Stimulated activated naive CD8-positive, alpha-beta T cell treated with anti-CD3 and anti-CD28 coated beads, Interleukin-15, Interleukin-2, amounts not matched to agents 100 ng/mL and 50 ng/mL, for 24 hours (primary cell): ENCODE data around the gene SEMA5A.

Source experiments
- H3K27ac Mint-ChIP-seq: one replicate; pipeline ENCODE4 v1.8.0; 2021; ENCODE audit warnings: mild to moderate bottlenecking, mixed read lengths
- H3K27me3 Mint-ChIP-seq: one replicate; pipeline ENCODE4 v1.8.0; 2021; ENCODE audit warnings: mixed read lengths
- H3K36me3 Mint-ChIP-seq: one replicate; pipeline ENCODE4 v1.8.0; 2021; ENCODE audit warnings: low read depth, mixed read lengths
- H3K4me1 Mint-ChIP-seq: one replicate; pipeline ENCODE4 v1.8.0; 2021; ENCODE audit warnings: low read depth, mixed read lengths
- H3K4me3 Mint-ChIP-seq: one replicate; pipeline ENCODE4 v1.8.0; 2021; ENCODE audit warnings: mild to moderate bottlenecking, mixed read lengths
- H3K9me3 Mint-ChIP-seq: one replicate; pipeline ENCODE4 v1.8.0; 2021; ENCODE audit warnings: mixed read lengths

SEMA5A gene

DNA sequence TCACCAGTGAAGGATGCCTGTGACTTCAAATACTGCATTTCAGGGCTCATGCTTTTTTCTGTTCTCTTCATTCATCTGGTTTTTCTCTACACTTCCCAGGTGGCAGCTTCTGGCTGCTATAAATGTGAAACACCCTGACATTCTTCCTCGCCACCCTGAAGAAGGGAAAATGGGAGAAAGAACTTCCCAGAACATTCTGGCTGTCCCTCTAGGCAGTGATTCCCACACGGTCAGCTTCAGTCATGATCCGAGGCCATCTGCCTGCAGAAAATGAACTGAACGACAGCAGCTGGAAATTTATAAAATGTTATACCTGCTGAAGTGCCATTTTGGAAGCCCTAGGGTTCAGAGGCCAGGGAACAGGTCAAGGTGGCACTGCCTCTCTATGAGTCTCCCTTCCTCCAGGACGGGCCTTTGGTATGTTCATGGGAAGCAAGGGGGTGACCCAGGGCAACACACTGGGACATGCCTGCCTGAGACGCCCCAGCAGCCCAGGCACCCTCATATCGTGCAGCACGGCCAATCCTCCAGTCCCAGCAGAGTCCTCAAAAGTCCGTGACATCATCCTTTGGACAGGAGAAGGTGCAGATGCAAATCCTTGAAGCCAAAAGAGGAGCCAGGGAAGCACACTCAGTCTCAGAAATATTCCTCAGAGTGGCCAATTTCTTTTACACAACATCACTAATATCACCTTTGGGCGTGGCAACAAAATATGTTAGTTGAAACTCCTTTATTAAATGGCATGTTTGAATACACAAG, 107.1 kb downstream of the SEMA5A start:
- Mint-ChIP-seq H3K27ac (no peak overlapping the region), H3K4me3 (no peak overlapping the region), H3K36me3 (no peaks in the 10 kb centered on the region), H3K9me3 (peaks cover 9% of the 10 kb centered on the region), H3K4me1 (no peaks in the 10 kb centered on the region), H3K27me3 (no peaks in the 10 kb centered on the region)

DNA sequence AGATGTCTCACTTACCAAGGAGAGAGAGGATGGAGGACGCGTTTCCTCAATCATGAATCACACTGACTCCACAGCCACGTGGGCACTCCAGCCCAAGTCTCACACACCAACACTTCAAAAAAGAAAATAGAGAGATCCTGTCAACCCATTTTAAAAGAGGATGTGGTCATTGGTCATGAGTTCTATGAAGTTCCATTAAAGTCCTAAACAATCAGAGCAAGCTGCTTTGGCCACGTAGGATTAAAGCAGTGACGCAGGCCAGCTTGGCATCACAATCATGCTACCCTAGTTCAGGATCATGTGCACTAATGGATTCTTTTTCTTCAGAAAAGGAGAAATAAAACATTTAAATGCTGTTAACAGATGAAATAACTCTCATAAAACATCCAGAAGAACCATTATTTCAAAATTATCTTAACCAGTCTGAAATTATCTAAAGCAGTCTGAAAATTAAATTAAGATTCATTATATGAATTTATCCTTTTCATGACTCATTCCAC, 108.1 kb downstream of the SEMA5A start:
- H3K27me3 Mint-ChIP-seq = no peaks in the 10 kb centered on the region
- H3K36me3 Mint-ChIP-seq = no peaks in the 10 kb centered on the region
- H3K27ac Mint-ChIP-seq = no peak overlapping the region
- no peaks in the 10 kb centered on the region for H3K4me1 Mint-ChIP-seq
- peaks cover 9% of the 10 kb centered on the region for H3K9me3 Mint-ChIP-seq
- H3K4me3 Mint-ChIP-seq = no peak overlapping the region

- Mint-ChIP-seq H3K9me3 (no peaks in the 10 kb centered on the region), H3K4me1 (no peaks in the 10 kb centered on the region), H3K27ac (no peak overlapping the region), H3K27me3 (no peaks in the 10 kb centered on the region), H3K4me3 (no peak overlapping the region), H3K36me3 (no peaks in the 10 kb centered on the region)
These were observed 114.2 kb downstream of the SEMA5A start for GRCh38 chr5:9431496-9432258.

- Mint-ChIP-seq H3K4me3 (no peak overlapping the region), H3K36me3 (no peaks in the 10 kb centered on the region), H3K4me1 (no peaks in the 10 kb centered on the region), H3K27ac (no peak overlapping the region), H3K27me3 (no peaks in the 10 kb centered on the region), H3K9me3 (no peaks in the 10 kb centered on the region)
These were observed 114.8 kb downstream of the SEMA5A start for GRCh38 chr5:9431151-9431495.

GRCh38 chr5:9430306-9430705, 115.6 kb downstream of the SEMA5A start:
- H3K36me3 Mint-ChIP-seq = no peaks in the 10 kb centered on the region
- no peak overlapping the region for H3K27ac Mint-ChIP-seq
- H3K9me3 Mint-ChIP-seq = no peaks in the 10 kb centered on the region
- H3K4me1 Mint-ChIP-seq = no peaks in the 10 kb centered on the region
- H3K27me3 Mint-ChIP-seq = no peaks in the 10 kb centered on the region
- no peak overlapping the region for H3K4me3 Mint-ChIP-seq

GRCh38 chr5:9429691-9430215, 116.1 kb downstream of the SEMA5A start:
- Mint-ChIP-seq H3K27ac (no peak overlapping the region), H3K4me1 (no peaks in the 10 kb centered on the region), H3K27me3 (no peaks in the 10 kb centered on the region), H3K9me3 (no peaks in the 10 kb centered on the region), H3K4me3 (no peak overlapping the region), H3K36me3 (no peaks in the 10 kb centered on the region)

DNA sequence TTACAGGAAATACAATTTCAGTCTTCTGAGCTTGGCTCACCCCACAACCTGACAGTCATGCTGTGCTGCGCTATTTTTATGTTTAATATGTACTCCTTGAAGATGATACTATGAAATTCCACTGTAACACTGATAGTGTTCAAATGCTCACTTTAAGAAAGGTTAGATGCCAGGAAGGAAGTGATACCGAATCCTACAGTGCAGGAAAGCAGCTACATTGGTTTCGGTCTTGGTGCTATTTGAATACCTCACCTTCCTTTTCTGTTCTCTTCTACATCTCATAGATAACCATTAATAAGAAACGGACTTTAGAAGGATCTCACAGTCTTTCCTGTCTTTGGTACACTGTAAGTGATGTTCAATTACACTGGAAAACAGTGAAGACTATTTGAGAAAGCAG, 117.6 kb downstream of the SEMA5A start:
- Mint-ChIP-seq H3K9me3 (no peaks in the 10 kb centered on the region), H3K36me3 (no peaks in the 10 kb centered on the region), H3K27ac (no peak overlapping the region), H3K4me1 (no peaks in the 10 kb centered on the region), H3K27me3 (no peaks in the 10 kb centered on the region), H3K4me3 (no peak overlapping the region)

GRCh38 chr5:9425710-9426109, 120.2 kb downstream of the SEMA5A start:
- no peaks in the 10 kb centered on the region for H3K36me3 Mint-ChIP-seq
- H3K27ac Mint-ChIP-seq = no peak overlapping the region
- peaks cover 3% of the 10 kb centered on the region for H3K9me3 Mint-ChIP-seq
- H3K4me1 Mint-ChIP-seq = no peaks in the 10 kb centered on the region
- H3K27me3 Mint-ChIP-seq = no peaks in the 10 kb centered on the region
- no peak overlapping the region for H3K4me3 Mint-ChIP-seq

GRCh38 chr5:9423571-9423970, 122.3 kb downstream of the SEMA5A start:
- Mint-ChIP-seq H3K9me3 (peaks cover 13% of the 10 kb centered on the region), H3K4me3 (no peak overlapping the region), H3K4me1 (no peaks in the 10 kb centered on the region), H3K36me3 (no peaks in the 10 kb centered on the region), H3K27ac (no peak overlapping the region), H3K27me3 (no peaks in the 10 kb centered on the region)

DNA sequence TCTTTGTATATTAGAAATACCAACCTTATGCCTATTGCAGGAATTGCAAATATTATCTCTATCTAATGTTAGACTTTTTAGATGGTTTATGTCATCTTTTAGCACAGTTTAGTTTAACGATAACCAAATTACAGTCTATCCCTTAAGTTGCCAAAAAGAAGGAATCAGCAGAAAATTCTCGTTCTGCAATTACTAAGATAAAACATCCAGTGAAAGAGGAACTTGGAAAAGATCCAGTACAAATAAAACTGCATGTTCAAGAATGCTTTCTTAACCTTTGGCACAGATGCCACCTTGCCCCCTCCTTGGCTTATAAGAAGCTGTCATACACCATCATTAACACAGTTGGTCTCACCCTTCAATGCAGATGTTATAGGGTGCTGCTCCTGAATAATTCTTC, 124.0 kb downstream of the SEMA5A start:
- Mint-ChIP-seq H3K4me3 (no peak overlapping the region), H3K9me3 (peaks cover 13% of the 10 kb centered on the region), H3K27me3 (no peaks in the 10 kb centered on the region), H3K36me3 (no peaks in the 10 kb centered on the region), H3K4me1 (no peaks in the 10 kb centered on the region), H3K27ac (no peak overlapping the region)

GRCh38 chr5:9419794-9420193, 126.1 kb downstream of the SEMA5A start:
- Mint-ChIP-seq H3K4me3 (no peak overlapping the region), H3K9me3 (peaks cover 13% of the 10 kb centered on the region), H3K4me1 (no peaks in the 10 kb centered on the region), H3K27me3 (no peaks in the 10 kb centered on the region), H3K36me3 (no peaks in the 10 kb centered on the region), H3K27ac (no peak overlapping the region)

GRCh38 chr5:9415566-9415965, 130.3 kb downstream of the SEMA5A start:
- peaks cover 13% of the 10 kb centered on the region for H3K9me3 Mint-ChIP-seq
- no peak overlapping the region for H3K27ac Mint-ChIP-seq
- H3K27me3 Mint-ChIP-seq = no peaks in the 10 kb centered on the region
- H3K36me3 Mint-ChIP-seq = no peaks in the 10 kb centered on the region
- H3K4me1 Mint-ChIP-seq = no peaks in the 10 kb centered on the region
- no peak overlapping the region for H3K4me3 Mint-ChIP-seq

- Mint-ChIP-seq H3K4me3 (no peak overlapping the region), H3K9me3 (peaks cover 13% of the 10 kb centered on the region), H3K27ac (no peak overlapping the region), H3K27me3 (no peaks in the 10 kb centered on the region), H3K36me3 (no peaks in the 10 kb centered on the region), H3K4me1 (no peaks in the 10 kb centered on the region)
These were observed 130.8 kb downstream of the SEMA5A start for GRCh38 chr5:9415091-9415490.

- Mint-ChIP-seq H3K27ac (no peak overlapping the region), H3K9me3 (peaks cover 3% of the 10 kb centered on the region), H3K4me1 (no peaks in the 10 kb centered on the region), H3K4me3 (no peak overlapping the region), H3K36me3 (no peaks in the 10 kb centered on the region), H3K27me3 (no peaks in the 10 kb centered on the region)
These were observed 134.7 kb downstream of the SEMA5A start for GRCh38 chr5:9411142-9411541.

GRCh38 chr5:9409413-9409960, 136.4 kb downstream of the SEMA5A start:
- Mint-ChIP-seq H3K4me3 (no peak overlapping the region), H3K9me3 (peaks cover 3% of the 10 kb centered on the region), H3K27me3 (no peaks in the 10 kb centered on the region), H3K4me1 (no peaks in the 10 kb centered on the region), H3K27ac (no peak overlapping the region), H3K36me3 (no peaks in the 10 kb centered on the region)
